C4-2B (cell line): Measurements from ENCODE around the gene EIF4EBP3.

ENCODE experiments used
- H3K27ac ChIP-seq: fragments of 450-650 bp; 2 replicates; pipeline ENCODE4 v1.5.1; 2017
- CTCF ChIP-seq: fragments of 450-650 bp; conservative IDR thresholded peaks from 2 replicates; pipeline ENCODE4 v1.5.1; 2017; ENCODE audit warnings: mild to moderate bottlenecking
- ZFX ChIP-seq: fragments of 450-650 bp; IDR thresholded peaks from 2 replicates; pipeline ENCODE4 v1.6.1; 2017

EIF4EBP3 gene

GRCh38 chr5:140540227-140540626, 7.2 kb upstream of the EIF4EBP3 start:
- no peak overlapping the region for H3K27ac ChIP-seq
- TF ChIP-seq ZFX (no peak), CTCF (no peak)

GRCh38 chr5:140542972-140543371, 4.5 kb upstream of the EIF4EBP3 start:
- no peak overlapping the region for H3K27ac ChIP-seq
- TF ChIP-seq CTCF (no peak), ZFX (no peak)

DNA sequence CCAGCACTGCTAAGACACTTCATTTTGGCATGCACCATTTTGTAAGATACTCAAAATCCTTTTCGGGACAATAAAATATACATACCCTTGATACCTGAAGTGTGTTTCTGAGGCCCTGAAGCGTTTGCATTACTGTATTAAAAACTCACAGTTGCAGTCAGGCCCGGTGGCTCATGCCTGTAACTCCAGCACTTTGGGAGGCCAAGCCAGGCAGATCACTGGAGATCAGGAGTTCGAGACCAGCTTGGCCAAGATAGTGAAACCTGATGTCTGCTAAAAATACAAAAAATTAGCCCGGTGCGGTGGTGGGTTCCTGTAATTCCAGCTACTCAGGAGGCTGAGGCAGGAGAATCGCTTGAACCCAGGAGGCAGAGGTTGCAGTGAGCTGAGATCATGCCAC, 2.5 kb upstream of the EIF4EBP3 start:
- H3K27ac ChIP-seq, result no peak overlapping the region
- TF ChIP-seq ZFX (no peak), CTCF (no peak)

DNA sequence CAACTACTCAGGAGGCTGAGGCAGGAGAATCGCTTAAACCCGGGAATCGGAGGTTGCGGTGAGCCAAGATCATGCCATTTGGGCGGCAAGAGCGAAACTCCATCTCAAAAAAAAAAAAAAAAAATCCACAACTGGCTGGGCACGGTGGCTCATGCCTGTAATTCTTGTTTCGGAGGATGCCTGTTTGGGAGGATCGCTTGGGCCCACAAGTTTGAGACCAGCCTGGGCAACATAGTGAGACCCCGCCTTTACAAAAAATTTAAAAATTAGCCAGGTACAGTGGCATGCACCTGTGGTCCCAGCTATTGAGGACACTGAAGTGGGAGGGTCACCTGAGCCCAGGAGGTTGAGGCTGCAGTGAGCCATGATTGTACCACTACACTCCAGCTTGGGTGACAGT, 1.9 kb upstream of the EIF4EBP3 start:
- TF ChIP-seq CTCF (no peak), ZFX (no peak)
- peak overlapping the region; percentile 89 for H3K27ac ChIP-seq

DNA sequence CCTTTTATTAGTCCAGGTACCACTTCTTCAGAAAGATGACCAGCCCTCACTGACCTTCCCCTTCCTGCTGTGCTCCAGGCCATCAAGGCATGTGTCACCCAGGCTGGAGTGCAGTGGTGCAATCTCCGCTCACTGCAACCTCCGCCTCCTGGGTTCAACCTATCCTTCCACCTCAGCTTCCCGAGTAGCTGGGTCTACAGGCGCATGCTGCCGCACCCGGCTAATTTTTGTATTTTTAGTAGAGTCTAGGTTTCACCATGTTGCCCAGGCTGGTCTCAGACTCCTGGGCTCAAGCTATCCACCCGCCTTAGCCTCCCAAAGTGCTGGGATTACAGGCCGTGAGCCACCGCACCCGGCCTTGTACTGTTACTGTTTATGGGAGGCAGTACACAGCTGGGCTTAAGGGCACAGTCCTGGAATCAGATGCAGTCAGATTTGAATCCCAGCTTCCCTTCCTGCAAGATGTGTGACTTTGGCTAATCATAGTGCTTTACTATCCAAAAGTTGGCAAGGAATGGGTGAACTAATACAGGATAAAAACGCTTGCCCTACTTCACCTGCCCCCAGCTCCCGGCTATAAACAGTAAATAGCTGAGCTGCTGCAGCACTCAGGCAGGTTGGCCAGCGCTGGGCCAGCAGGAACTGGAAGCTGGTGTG, 483 bp upstream of the EIF4EBP3 start:
- TF ChIP-seq ZFX, result no peak
- TF ChIP-seq CTCF, result no peak
- peak overlapping the region; percentile 89 for H3K27ac ChIP-seq

DNA sequence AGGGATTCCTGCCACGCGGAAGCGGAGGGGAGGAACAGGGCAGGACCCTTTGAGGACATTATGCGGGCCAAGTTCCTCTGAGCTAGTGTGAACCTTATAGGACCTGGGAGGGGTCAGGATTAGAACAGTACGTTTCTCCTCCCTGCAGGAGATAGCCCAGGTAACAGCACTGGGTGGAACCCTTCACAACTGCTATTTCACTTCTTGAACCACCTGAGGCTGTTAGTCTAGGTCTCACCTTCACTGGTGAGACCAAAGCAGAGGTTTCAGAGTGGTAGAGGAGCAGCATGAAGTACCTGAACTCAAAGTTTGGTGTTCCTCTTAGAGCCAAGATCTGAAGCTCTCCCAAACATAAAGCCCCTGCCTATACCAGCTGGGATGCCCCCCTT, 832 bp downstream of the EIF4EBP3 start:
- TF ChIP-seq ZFX (no peak), CTCF (no peak)
- H3K27ac ChIP-seq, result peak overlapping the region; percentile 89

DNA sequence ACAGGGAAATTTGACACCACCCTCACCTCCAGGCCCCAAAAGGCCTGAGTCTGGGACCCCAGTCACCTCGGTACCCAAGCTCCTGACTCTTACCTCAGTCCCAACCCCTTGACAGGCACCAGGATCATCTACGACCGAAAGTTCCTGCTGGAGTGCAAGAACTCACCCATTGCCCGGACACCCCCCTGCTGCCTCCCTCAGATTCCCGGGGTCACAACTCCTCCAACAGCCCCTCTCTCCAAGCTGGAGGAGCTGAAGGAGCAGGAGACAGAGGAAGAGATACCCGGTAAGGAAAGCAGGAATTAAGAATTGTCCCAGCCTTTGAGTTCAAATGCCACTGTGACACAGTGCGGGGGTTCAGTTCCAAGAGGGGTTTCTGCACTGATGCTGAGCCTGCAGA, 1.3 kb downstream of the EIF4EBP3 start:
- no peak for TF ChIP-seq ZFX
- no peak for TF ChIP-seq CTCF
- H3K27ac ChIP-seq, result peak overlapping the region; percentile 89
